Hypothalamus (tissue), 51 donors: Measurements from ENCODE around the gene RAB11FIP3.

Source experiments
- DNase-seq, 51 donors: peaks; one replicate each; lab custom pipeline; 2025; lab: John Stamatoyannopoulos, UW

Gene RAB11FIP3

GRCh38 chr16:544517-544916 lies 119.1 kb downstream of the RAB11FIP3 start:
- no peak for DNase-seq

- peak in 13 of 51 donors; percentile 8 to 50 (median 20) for DNase-seq
Observed at GRCh38 chr16:546909-547770, 121.7 kb downstream of the RAB11FIP3 start.

- no peak for DNase-seq
Observed at GRCh38 chr16:548586-548985, 123.1 kb downstream of the RAB11FIP3 start.

- no peak for DNase-seq
Observed at GRCh38 chr16:549544-550263, 124.3 kb downstream of the RAB11FIP3 start.

GRCh38 chr16:551210-551609 lies 125.8 kb downstream of the RAB11FIP3 start:
- no peak for DNase-seq

- no peak for DNase-seq
Observed at GRCh38 chr16:552171-552570, 126.7 kb downstream of the RAB11FIP3 start.

DNA sequence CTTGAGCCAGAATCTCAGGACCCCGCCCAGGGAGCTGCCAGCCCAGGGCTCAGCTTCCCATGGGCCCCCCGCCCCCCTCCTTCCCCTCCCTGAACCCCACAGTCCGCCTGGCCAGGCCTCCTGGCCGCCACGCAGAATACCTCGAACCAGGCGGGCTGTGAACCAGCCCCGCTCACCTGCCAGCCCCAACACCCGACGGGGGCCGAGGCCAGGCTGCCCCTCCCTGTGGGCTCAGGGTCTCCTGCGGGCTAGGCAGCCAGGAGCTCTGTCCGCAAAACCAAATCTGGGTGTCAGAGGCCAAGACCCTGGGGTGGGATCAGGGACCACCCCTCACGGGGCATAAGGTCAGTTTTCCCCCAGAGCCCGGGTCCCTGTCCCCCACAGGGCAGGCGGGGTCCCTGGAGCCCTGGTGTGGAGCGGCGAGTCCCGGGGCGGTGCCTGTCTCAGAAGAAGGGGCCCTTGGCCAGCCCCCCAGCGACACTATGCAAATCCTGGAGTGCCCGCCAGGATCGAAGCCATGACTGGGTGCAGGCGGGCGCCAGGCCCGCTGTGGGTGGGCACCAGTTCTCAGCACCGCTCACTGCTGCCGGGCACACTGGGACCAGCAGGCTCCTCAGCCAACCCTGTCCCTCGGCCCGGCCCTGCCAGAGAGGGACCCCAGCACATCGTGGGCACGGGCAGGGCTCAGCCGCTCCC lies 128.3 kb downstream of the RAB11FIP3 start:
- no peak for DNase-seq

DNA sequence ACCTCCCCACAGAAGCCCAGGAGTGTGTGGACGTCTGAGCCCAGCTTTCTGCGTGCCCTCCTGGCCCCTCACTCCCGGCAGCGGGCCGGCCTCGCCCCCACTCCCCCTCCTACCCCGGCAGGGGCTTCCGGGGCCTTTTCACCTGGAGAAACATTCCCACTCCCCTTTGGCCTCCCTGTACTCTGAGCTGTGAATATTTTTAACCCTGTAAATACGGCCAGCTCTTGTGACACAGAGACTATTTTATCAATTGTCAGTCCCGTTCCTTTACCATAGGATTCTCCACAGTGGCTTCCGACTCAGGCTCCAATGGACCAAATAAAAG lies 128.8 kb downstream of the RAB11FIP3 start:
- no peak for DNase-seq

- DNase-seq: no peak
Observed at GRCh38 chr16:554640-555365, 129.4 kb downstream of the RAB11FIP3 start.

- no peak for DNase-seq
Observed at GRCh38 chr16:555528-556473, 130.4 kb downstream of the RAB11FIP3 start.

GRCh38 chr16:556474-557173 lies 131.2 kb downstream of the RAB11FIP3 start:
- no peak for DNase-seq

GRCh38 chr16:557463-558297 lies 132.2 kb downstream of the RAB11FIP3 start:
- no peak for DNase-seq

DNA sequence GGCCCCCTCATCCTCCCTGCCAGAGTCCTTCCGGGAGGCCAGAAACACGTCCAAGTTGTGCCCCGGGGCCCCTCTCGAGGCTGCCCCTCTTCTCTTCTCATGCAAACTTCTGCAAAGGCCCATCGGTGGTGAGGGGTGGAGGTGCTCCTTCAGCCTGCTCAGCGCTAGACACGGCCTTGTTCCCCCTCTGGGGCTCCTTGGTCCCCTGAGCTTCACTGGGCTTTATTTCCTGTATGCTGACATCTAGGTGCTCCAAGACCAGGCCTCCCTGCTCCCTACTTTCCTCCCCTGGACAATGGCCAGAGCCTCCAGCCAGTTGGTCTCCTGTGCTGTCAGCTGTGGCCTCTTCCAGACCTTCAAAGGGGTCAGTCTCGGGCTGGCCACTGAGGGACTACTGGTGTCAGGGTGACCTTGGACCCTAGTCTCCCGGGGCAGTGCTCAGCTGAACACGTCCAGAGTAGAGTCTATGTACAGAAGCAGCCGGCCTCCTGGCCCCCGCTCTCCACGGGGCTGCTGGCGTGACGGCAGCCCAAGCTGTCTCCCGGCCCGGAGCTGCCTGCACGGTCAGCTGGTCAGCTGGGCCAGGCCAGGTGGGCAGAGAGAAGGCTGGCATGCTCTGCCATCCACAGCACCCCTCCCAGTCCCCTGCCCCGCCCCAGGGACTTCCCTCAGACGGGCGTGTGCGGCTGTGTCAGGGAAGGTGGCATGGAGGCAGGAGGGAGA lies 133.0 kb downstream of the RAB11FIP3 start:
- DNase-seq: no peak

DNA sequence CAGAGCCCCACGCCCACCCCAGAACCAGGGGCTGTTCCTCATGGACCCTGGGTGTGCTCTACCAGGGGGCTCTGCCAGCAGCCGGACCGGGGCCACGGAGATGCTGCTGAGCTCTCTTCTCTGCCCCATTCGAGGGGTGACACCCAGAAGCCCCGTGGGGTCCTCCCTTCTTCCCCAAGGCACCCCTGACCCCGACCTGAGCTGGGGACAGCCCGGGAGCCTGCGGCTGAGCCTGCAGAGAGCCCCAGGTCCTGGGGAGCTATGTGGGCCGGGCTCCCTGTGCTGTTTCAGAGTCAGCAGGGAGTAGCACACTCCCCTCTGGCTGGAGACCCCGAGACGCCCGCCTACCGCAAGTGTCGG lies 133.6 kb downstream of the RAB11FIP3 start:
- no peak for DNase-seq

GRCh38 chr16:559411-560203 lies 134.2 kb downstream of the RAB11FIP3 start:
- DNase-seq: no peak

- DNase-seq: no peak
Observed at GRCh38 chr16:560204-560700, 134.8 kb downstream of the RAB11FIP3 start, which contains the start of gene PRR35. Gene PRR35 (plus strand): TSS chr16:560394. CDS start chr16:563295, 2,901 bp downstream.
